Activated naive CD4-positive, alpha-beta T cell treated with anti-CD3 and anti-CD28 coated beads for 36 hours (primary cell): ENCODE measurements around the gene HRCT1. TPM values are rescaled to one million over a fixed set of nuclear protein-coding genes. Genes with fewer than 3 reads are reported as not detected.
"Not testable (repeated sequence)": the region's sequence is repeated elsewhere in the genome, so short reads cannot be mapped to it uniquely, and the experiment has no call there.

Source experiments
- CTCF ChIA-PET: fragments of 350-600 bp; sonication (Branson Sonifier 250); formaldehyde crosslinking; loops from one replicate; lab custom pipeline; 2021; ENCODE audit warnings: antibody characterized with exemption; lab: Charles Lee
- DNase-seq: peaks from one replicate; pipeline ENCODE4 v3.0.0-alpha.2; 2020
- H3K27ac Mint-ChIP-seq: one replicate; pipeline ENCODE4 v1.8.0; 2021; ENCODE audit warnings: mild to moderate bottlenecking, mixed read lengths
- H3K27me3 Mint-ChIP-seq: one replicate; pipeline ENCODE4 v1.8.0; 2021; ENCODE audit warnings: low read depth, mixed read lengths
- H3K36me3 Mint-ChIP-seq: one replicate; pipeline ENCODE4 v1.8.0; 2021; ENCODE audit warnings: low read depth, mixed read lengths
- H3K4me1 Mint-ChIP-seq: one replicate; pipeline ENCODE4 v1.8.0; 2021; ENCODE audit warnings: low read depth, mixed read lengths
- H3K4me3 Mint-ChIP-seq: one replicate; pipeline ENCODE4 v1.8.0; 2021; ENCODE audit warnings: mild to moderate bottlenecking, moderate library complexity, mixed read lengths
- H3K9me3 Mint-ChIP-seq: one replicate; pipeline ENCODE4 v1.8.0; 2021; ENCODE audit warnings: mixed read lengths
- intact Hi-C: fragments of 100-400 bp; cut with micrococcal nuclease; formaldehyde crosslinking; loops from one replicate; pipeline ENCODE4 v1.15.1; 2023
- total RNA-seq, 2 experiments: library from RNA; stranded (reverse); gene quantifications; one replicate each; pipeline ENCODE4 v1.2.3, GENCODE V29; 2021

HRCT1 gene
- total RNA-seq, 2 experiments from 2014 or later = not detected

- CTCF ChIA-PET = interaction anchor here (1.5 kb wide), 1 partner anchor 154 kb away, joined by 4 read pairs; no protein-coding TSS in a partner anchor
- DNase-seq = no peak
- Mint-ChIP-seq H3K4me3 (no peak overlapping the region), H3K36me3 (no peaks in the 10 kb centered on the region), H3K9me3 (no peaks in the 10 kb centered on the region), H3K27me3 (no peaks in the 10 kb centered on the region), H3K27ac (no peak overlapping the region), H3K4me1 (no peaks in the 10 kb centered on the region)
- intact Hi-C loops = no loop called here
These were observed 37.1 kb upstream of the HRCT1 start for GRCh38 chr9:35868933-35869332.

GRCh38 chr9:35869621-35870216, 36.3 kb upstream of the HRCT1 start:
- Mint-ChIP-seq H3K27me3 (no peaks in the 10 kb centered on the region), H3K36me3 (no peaks in the 10 kb centered on the region), H3K4me1 (no peaks in the 10 kb centered on the region), H3K4me3 (no peak overlapping the region), H3K27ac (no peak overlapping the region), H3K9me3 (no peaks in the 10 kb centered on the region)
- DNase-seq = no peak
- CTCF ChIA-PET = no interaction called here
- intact Hi-C loops = no loop called here

- Mint-ChIP-seq H3K4me1 (no peaks in the 10 kb centered on the region), H3K27ac (no peak within 1 kb of the TSS), H3K4me3 (no peak within 1 kb of the TSS), H3K9me3 (no peaks in the 10 kb centered on the region), H3K36me3 (no peaks in the 10 kb centered on the region), H3K27me3 (no peaks in the 10 kb centered on the region)
- intact Hi-C loops = no loop called here
- CTCF ChIA-PET = interaction anchor here (1.0 kb wide), 2 partner anchors 12 to 153 kb away, joined by 3 to 6 read pairs; no protein-coding TSS in a partner anchor
- DNase-seq = no peak
These were observed 35.6 kb upstream of the HRCT1 start, which contains the start of gene OR13J1 for GRCh38 chr9:35870351-35870923. Gene OR13J1, minus strand, starts transcription at chr9:35870401. Its CDS starts 0 bp downstream, at chr9:35870401.

- Mint-ChIP-seq H3K27me3 (no peaks in the 10 kb centered on the region), H3K4me1 (no peaks in the 10 kb centered on the region), H3K9me3 (no peaks in the 10 kb centered on the region), H3K4me3 (no peak overlapping the region), H3K27ac (no peak overlapping the region), H3K36me3 (no peaks in the 10 kb centered on the region)
- no peak for DNase-seq
- intact Hi-C loops = no loop called here
- CTCF ChIA-PET = interaction anchor here (0.6 to 1.0 kb wide), 2 partner anchors 152 to 1169 kb away, joined by 3 read pairs; no protein-coding TSS in a partner anchor
These were observed 34.5 kb upstream of the HRCT1 start for GRCh38 chr9:35871545-35871944.

- CTCF ChIA-PET = interaction anchor here (1.0 kb wide), 1 partner anchor 10 kb away, joined by 5 read pairs; no protein-coding TSS in a partner anchor
- intact Hi-C loops = no loop called here
These were observed 33.5 kb upstream of the HRCT1 start for GRCh38 chr9:35872505-35872904.

GRCh38 chr9:35882263-35882848, 23.6 kb upstream of the HRCT1 start:
- CTCF ChIA-PET = interaction anchor here (0.6 to 2.4 kb wide), 43 partner anchors 9 to 1014 kb away, joined by 3 to 17 read pairs (median 3); partner anchors contain the start of genes CREB3, FAM221B, HINT2 and OR13J1
- Mint-ChIP-seq H3K27me3 (no peaks in the 10 kb centered on the region), H3K9me3 (peaks cover 3% of the 10 kb centered on the region), H3K36me3 (no peaks in the 10 kb centered on the region), H3K4me1 (no peaks in the 10 kb centered on the region), H3K4me3 (no peak overlapping the region), H3K27ac (no peak overlapping the region)
- intact Hi-C loops = loop anchor here (1.0 to 5.0 kb wide), 5 partner anchors 56 to 400 kb away; no protein-coding TSS in a partner anchor
- DNase-seq = peak; percentile 89

More at GRCh38 chr9:35872505-35872904, 33.5 kb upstream of the HRCT1 start:
- Mint-ChIP-seq H3K9me3 (peaks cover 3% of the 10 kb centered on the region), H3K27me3 (no peaks in the 10 kb centered on the region), H3K4me1 (no peaks in the 10 kb centered on the region), H3K4me3 (no peak overlapping the region), H3K27ac (no peak overlapping the region), H3K36me3 (no peaks in the 10 kb centered on the region)
- DNase-seq = no peak

- no peaks in the 10 kb centered on the region for H3K9me3 Mint-ChIP-seq
- no peaks in the 10 kb centered on the region for H3K27me3 Mint-ChIP-seq
- intact Hi-C loops = loop anchor here (1.0 to 5.0 kb wide), 5 partner anchors 57 to 401 kb away; no protein-coding TSS in a partner anchor
- CTCF ChIA-PET = interaction anchor here (0.6 to 1.7 kb wide), 17 partner anchors 9 to 313 kb away, joined by 3 to 17 read pairs (median 4); partner anchors contain the start of genes HINT2, OR13J1 and SPAG8
- no peak overlapping the region for H3K27ac Mint-ChIP-seq
- DNase-seq = no peak
- no peak overlapping the region for H3K4me3 Mint-ChIP-seq
- no peaks in the 10 kb centered on the region for H3K4me1 Mint-ChIP-seq
- H3K36me3 Mint-ChIP-seq = no peaks in the 10 kb centered on the region
These were observed 23.0 kb upstream of the HRCT1 start for GRCh38 chr9:35882996-35883395.

GRCh38 chr9:35884908-35885307, 21.1 kb upstream of the HRCT1 start:
- H3K9me3 Mint-ChIP-seq, H3K4me1 Mint-ChIP-seq, H3K27me3 Mint-ChIP-seq, H3K27ac Mint-ChIP-seq, H3K36me3 Mint-ChIP-seq, CTCF ChIA-PET, DNase-seq, H3K4me3 Mint-ChIP-seq: not testable (repeated sequence)
- intact Hi-C loops = loop anchor here (5.0 kb wide), 1 partner anchor 403 kb away; no protein-coding TSS in a partner anchor

GRCh38 chr9:35891646-35892045, 14.4 kb upstream of the HRCT1 start:
- H3K27ac Mint-ChIP-seq = no peak overlapping the region
- no peak for DNase-seq
- no peaks in the 10 kb centered on the region for H3K9me3 Mint-ChIP-seq

GRCh38 chr9:35892051-35892450, 14.0 kb upstream of the HRCT1 start:
- H3K27me3 Mint-ChIP-seq = peaks cover 11% of the 10 kb centered on the region
- no peak overlapping the region for H3K4me3 Mint-ChIP-seq
- DNase-seq = no peak
- H3K4me1 Mint-ChIP-seq = no peaks in the 10 kb centered on the region
- H3K36me3 Mint-ChIP-seq = no peaks in the 10 kb centered on the region
- CTCF ChIA-PET = interaction anchor here (0.6 to 1.4 kb wide), 3 partner anchors 10 to 22 kb away, joined by 3 to 6 read pairs (median 4); no protein-coding TSS in a partner anchor
- intact Hi-C loops = no loop called here
- no peak overlapping the region for H3K27ac Mint-ChIP-seq
- no peaks in the 10 kb centered on the region for H3K9me3 Mint-ChIP-seq

More at GRCh38 chr9:35891646-35892045, 14.4 kb upstream of the HRCT1 start:
- H3K4me3 Mint-ChIP-seq = no peak overlapping the region
- intact Hi-C loops = no loop called here
- no peaks in the 10 kb centered on the region for H3K4me1 Mint-ChIP-seq
- CTCF ChIA-PET = interaction anchor here (0.6 to 1.4 kb wide), 4 partner anchors 9 to 77 kb away, joined by 3 to 6 read pairs (median 4); no protein-coding TSS in a partner anchor
- H3K27me3 Mint-ChIP-seq = peaks cover 11% of the 10 kb centered on the region
- H3K36me3 Mint-ChIP-seq = no peaks in the 10 kb centered on the region

GRCh38 chr9:35896570-35896969, 9.4 kb upstream of the HRCT1 start:
- CTCF ChIA-PET = interaction anchor here (0.7 to 0.9 kb wide), 2 partner anchors 9 to 206 kb away, joined by 3 read pairs; partner anchors contain the start of gene HRCT1
- intact Hi-C loops = no loop called here
- H3K27ac Mint-ChIP-seq = no peak overlapping the region
- H3K36me3 Mint-ChIP-seq = no peaks in the 10 kb centered on the region
- H3K27me3 Mint-ChIP-seq = peaks cover 10% of the 10 kb centered on the region
- no peak overlapping the region for H3K4me3 Mint-ChIP-seq
- no peak for DNase-seq
- H3K9me3 Mint-ChIP-seq = no peaks in the 10 kb centered on the region
- H3K4me1 Mint-ChIP-seq = no peaks in the 10 kb centered on the region
